Measurements from ENCODE around the gene MYG1. TPM values are rescaled to one million over a fixed set of nuclear protein-coding genes. Genes with fewer than 3 reads are reported as not detected.

Gene MYG1
- total RNA-seq, 1 experiment from 2014 or later, result 91.8 TPM

DNA sequence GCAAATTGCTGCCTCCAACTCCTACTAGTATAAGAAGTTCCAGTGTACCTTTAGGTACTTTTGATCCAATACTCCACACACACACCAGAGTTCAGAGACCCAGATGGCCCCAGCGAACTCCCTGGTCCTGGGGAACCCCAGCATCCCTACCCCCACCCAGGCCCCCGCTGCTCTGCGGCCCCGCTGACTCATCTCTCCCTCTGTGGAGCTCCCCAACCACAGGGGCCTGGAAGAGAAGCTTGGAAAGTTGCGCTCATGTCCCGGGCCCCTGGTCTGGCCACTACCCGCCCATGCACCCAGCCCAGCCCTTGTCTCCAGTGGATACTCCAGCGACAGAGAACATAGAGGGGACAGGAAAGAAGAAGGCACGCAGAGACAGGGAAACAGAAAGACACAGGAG, 40.9 kb downstream of the MYG1 start:
- H3K9ac ChIP-seq (ENCODE audit: extremely low read depth, insufficient read length, low read length), result no peak overlapping the region
- H3K27me3 ChIP-seq (ENCODE audit: insufficient read depth, low read length), result no peaks in the 10 kb centered on the region; the same call in 1 of the 2 replicates
- no peak overlapping the region for H2BK5ac ChIP-seq (ENCODE audit: insufficient read length, low read length)
- no peak for DNase-seq
- no peak overlapping the region for H3K4me2 ChIP-seq (ENCODE audit: insufficient read depth, insufficient read length, low read length)
- Mint-ChIP-seq H3K27me3 (ENCODE audit: low read depth) (peaks cover 82% of the 10 kb centered on the region), H3K36me3 (ENCODE audit: insufficient read depth in 1 of 3, low read depth in 3 of 3) (no peaks in the 10 kb centered on the region), H3K4me1 (peaks cover 19 to 29% of the 10 kb centered on the region in 2 experiments), H3K27ac (no peak overlapping the region), H3K9me3 (no peaks in the 10 kb centered on the region), H3K4me3 (no peak overlapping the region)
- no peak overlapping the region for H2BK15ac ChIP-seq (ENCODE audit: low read depth, low read length)
- no peak overlapping the region for H3K4ac ChIP-seq (ENCODE audit: low read depth, low read length)
- no peaks in the 10 kb centered on the region for H3K9me3 ChIP-seq (ENCODE audit: control insufficient read depth, low read depth, low read length)
- H4K5ac ChIP-seq (ENCODE audit: insufficient read length, low read depth, low read length), result no peak overlapping the region
- H3K23ac ChIP-seq (ENCODE audit: insufficient read length, low read depth, low read length), result no peak overlapping the region
- H4K91ac ChIP-seq (ENCODE audit: insufficient read length, low read depth, low read length), result no peak overlapping the region
- no peaks in the 10 kb centered on the region for H3K79me2 ChIP-seq (ENCODE audit: insufficient read depth, low read length)
- H3K23me2 ChIP-seq (ENCODE audit: insufficient read length, low read depth, low read length, poor library complexity, severe bottlenecking), result peaks cover 12% of the 10 kb centered on the region
- H2BK12ac ChIP-seq (ENCODE audit: insufficient read length, low read depth, low read length), result no peak overlapping the region
- no peak overlapping the region for H2AFZ ChIP-seq (ENCODE audit: low read length)
- no CpG with 5 or more reads among the region's 9 CpGs for WGBS (ENCODE audit: extremely low coverage, insufficient read length, low lambda C conversion rate)
- H2BK20ac ChIP-seq (ENCODE audit: low read depth, low read length, poor library complexity, severe bottlenecking), result no peak overlapping the region
- no peak overlapping the region for H3K18ac ChIP-seq (ENCODE audit: insufficient read length, low read depth, low read length)
- H3K79me1 ChIP-seq (ENCODE audit: insufficient read depth, low read depth, low read length, poor library complexity, severe bottlenecking), result no peaks in the 10 kb centered on the region
- no peaks in the 10 kb centered on the region for H4K20me1 ChIP-seq (ENCODE audit: control insufficient read depth, insufficient read depth, insufficient read length)
- H3T11ph ChIP-seq (ENCODE audit: low read length), result no peak overlapping the region
- H3K4me1 ChIP-seq (ENCODE audit: insufficient read depth, low read length), result no peaks in the 10 kb centered on the region
- H4K8ac ChIP-seq (replicated peaks; ENCODE audit: insufficient read length, low read depth, low read length), result no peak overlapping the region
- no peak overlapping the region for H3K14ac ChIP-seq (ENCODE audit: insufficient read depth, low read length)
- H3K27ac ChIP-seq (ENCODE audit: insufficient read length, low read depth, low read length), result no peak overlapping the region
- no peak overlapping the region for H3K56ac ChIP-seq (ENCODE audit: insufficient read length, low read depth, low read length)
- no peak overlapping the region for H2AK5ac ChIP-seq (ENCODE audit: insufficient read length, low read length)
- TF ChIP-seq, protein P1, sequence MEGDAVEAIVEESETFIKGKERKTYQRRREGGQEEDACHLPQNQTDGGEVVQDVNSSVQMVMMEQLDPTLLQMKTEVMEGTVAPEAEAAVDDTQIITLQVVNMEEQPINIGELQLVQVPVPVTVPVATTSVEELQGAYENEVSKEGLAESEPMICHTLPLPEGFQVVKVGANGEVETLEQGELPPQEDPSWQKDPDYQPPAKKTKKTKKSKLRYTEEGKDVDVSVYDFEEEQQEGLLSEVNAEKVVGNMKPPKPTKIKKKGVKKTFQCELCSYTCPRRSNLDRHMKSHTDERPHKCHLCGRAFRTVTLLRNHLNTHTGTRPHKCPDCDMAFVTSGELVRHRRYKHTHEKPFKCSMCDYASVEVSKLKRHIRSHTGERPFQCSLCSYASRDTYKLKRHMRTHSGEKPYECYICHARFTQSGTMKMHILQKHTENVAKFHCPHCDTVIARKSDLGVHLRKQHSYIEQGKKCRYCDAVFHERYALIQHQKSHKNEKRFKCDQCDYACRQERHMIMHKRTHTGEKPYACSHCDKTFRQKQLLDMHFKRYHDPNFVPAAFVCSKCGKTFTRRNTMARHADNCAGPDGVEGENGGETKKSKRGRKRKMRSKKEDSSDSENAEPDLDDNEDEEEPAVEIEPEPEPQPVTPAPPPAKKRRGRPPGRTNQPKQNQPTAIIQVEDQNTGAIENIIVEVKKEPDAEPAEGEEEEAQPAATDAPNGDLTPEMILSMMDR (conservative IDR thresholded peaks at IDR 0.05), result no peak
- no peak overlapping the region for H2BK120ac ChIP-seq (ENCODE audit: low read depth, low read length, poor library complexity, severe bottlenecking)

Data from H9 (cell line).